AG10803 (cell line): ENCODE results near the gene SLC28A1.
A peak's percentile ranks its signal among the peaks of the same experiment; 100 is the strongest.
"Not testable (repeated sequence)": the region's sequence is repeated elsewhere in the genome, so short reads cannot be mapped to it uniquely, and the experiment has no call there.

Experiments
- DNase-seq: peaks from one replicate; pipeline ENCODE4 v3.0.0; 2010; ENCODE audit warnings: low read depth
- H3K4me3 ChIP-seq: 2 replicates; pipeline ENCODE4 v1.5.1; 2011; ENCODE audit warnings: mild to moderate bottlenecking, low read length, control low read depth
- CTCF ChIP-seq: conservative IDR thresholded peaks from 2 replicates; pipeline ENCODE4 v1.5.1; 2011; ENCODE audit warnings: mild to moderate bottlenecking, low read length, control low read depth, inconsistent platforms

The SLC28A1 gene

GRCh38 chr15:84983711-84984110 lies 99.2 kb downstream of the SLC28A1 start:
- H3K4me3 ChIP-seq, result peak overlapping the region; percentile 69; the same call in 1 of the 2 replicates
- DNase-seq, result no peak
- no peak for TF ChIP-seq CTCF

- H3K4me3 ChIP-seq, result no peak overlapping the region
- no peak for DNase-seq
- TF ChIP-seq CTCF, result no peak
Observed at GRCh38 chr15:84985158-84985557, 100.7 kb downstream of the SLC28A1 start.

GRCh38 chr15:84987351-84987750 lies 102.9 kb downstream of the SLC28A1 start:
- DNase-seq, H3K4me3 ChIP-seq: not testable (repeated sequence)

GRCh38 chr15:84987949-84988624 lies 103.6 kb downstream of the SLC28A1 start:
- TF ChIP-seq CTCF, result no peak
- no peak overlapping the region for H3K4me3 ChIP-seq
- no peak for DNase-seq

- H3K4me3 ChIP-seq, result no peak overlapping the region
- DNase-seq, result no peak
- TF ChIP-seq CTCF, result no peak
Observed at GRCh38 chr15:84988909-84989644, 104.6 kb downstream of the SLC28A1 start.

GRCh38 chr15:84990507-84990906 lies 106.0 kb downstream of the SLC28A1 start:
- TF ChIP-seq CTCF, result no peak
- DNase-seq, result no peak
- no peak overlapping the region for H3K4me3 ChIP-seq

GRCh38 chr15:84991014-84991712 lies 106.7 kb downstream of the SLC28A1 start:
- no peak for DNase-seq
- H3K4me3 ChIP-seq, result no peak overlapping the region

More at GRCh38 chr15:84991014-84991712, 106.7 kb downstream of the SLC28A1 start:
- no peak for TF ChIP-seq CTCF
